Naive thymus-derived CD4-positive, alpha-beta T cell (primary cell): Measurements from ENCODE around the gene OXCT1. TPM values are rescaled to one million over a fixed set of nuclear protein-coding genes. Genes with fewer than 3 reads are reported as not detected.
A peak's percentile ranks its signal among the peaks of the same experiment; 100 is the strongest.

Experiments used
- ATAC-seq: fragments of 150-1000 bp; cut with Tn5 transposase; 2 replicates; pipeline ENCODE4 v1.10.0; 2021; ENCODE audit warnings: mild to moderate bottlenecking, moderate library complexity
- CTCF ChIA-PET: fragments of 350-600 bp; sonication (Branson Sonifier 250); formaldehyde crosslinking; loops from one replicate; lab custom pipeline; 2021; ENCODE audit warnings: antibody characterized with exemption; lab: Charles Lee
- POLR2A ChIA-PET: fragments of 350-600 bp; sonication (Branson Sonifier 250); formaldehyde crosslinking; loops from one replicate; lab custom pipeline; 2021; ENCODE audit warnings: antibody characterized with exemption, inconsistent platforms; lab: Charles Lee
- DNase-seq, 9 donors: peaks; one replicate each; pipeline versions ENCODE4 v3.0.0 to v3.0.0-alpha.2; 2020 to 2022; ENCODE audit warnings: mixed read lengths in 1 of 9
- H3K27ac ChIP-seq: one replicate; pipeline ENCODE4 v1.7.0; 2013; ENCODE audit warnings: mild to moderate bottlenecking, low read depth, low read length, moderate library complexity
- H3K27me3 ChIP-seq, 2 donors: one replicate each; pipeline ENCODE4 v1.7.0; 2013; ENCODE audit warnings: low read length in 2 of 2, mild to moderate bottlenecking in 2 of 2, moderate library complexity in 2 of 2; ENCODE audit not compliant: control insufficient read depth in 2 of 2, insufficient read depth in 2 of 2
- H3K36me3 ChIP-seq, 3 experiments: 1 replicate in 2 of 3; 2 replicates in 1 of 3; pipeline ENCODE4 v1.7.0; 2013; ENCODE audit warnings: low read length in 3 of 3, mild to moderate bottlenecking in 3 of 3, moderate library complexity in 1 of 3; ENCODE audit not compliant: insufficient read depth in 3 of 3, control insufficient read depth in 2 of 3
- H3K4me1 ChIP-seq, 2 donors: one replicate each; pipeline ENCODE4 v1.7.0; 2013; ENCODE audit warnings: low read length in 2 of 2, mild to moderate bottlenecking in 2 of 2, moderate library complexity in 1 of 2; ENCODE audit not compliant: control insufficient read depth in 2 of 2, insufficient read depth in 2 of 2
- H3K4me3 ChIP-seq: 2 replicates; pipeline ENCODE4 v1.7.0; 2013; ENCODE audit warnings: mild to moderate bottlenecking, low read length
- H3K9me3 ChIP-seq, 3 experiments: 1 replicate in 2 of 3; 2 replicates in 1 of 3; pipeline ENCODE4 v1.7.0; 2013; ENCODE audit warnings: low read length in 3 of 3; ENCODE audit not compliant: control insufficient read depth in 2 of 3
- H3K27ac Mint-ChIP-seq, 9 donors: one replicate each; pipeline ENCODE4 v1.8.0; 2020 to 2022; ENCODE audit warnings: mixed read lengths in 9 of 9, mild to moderate bottlenecking in 8 of 9, moderate library complexity in 5 of 9, inconsistent platforms in 2 of 9
- H3K27me3 Mint-ChIP-seq, 5 donors: one replicate each; pipeline ENCODE4 v1.8.0; 2021 to 2022; ENCODE audit warnings: mixed read lengths in 5 of 5, mild to moderate bottlenecking in 1 of 5
- H3K36me3 Mint-ChIP-seq, 5 donors: one replicate each; pipeline ENCODE4 v1.8.0; 2020 to 2022; ENCODE audit warnings: mixed read lengths in 5 of 5, mild to moderate bottlenecking in 3 of 5, inconsistent platforms in 1 of 5
- H3K4me1 Mint-ChIP-seq, 7 donors: one replicate each; pipeline ENCODE4 v1.8.0; 2020 to 2022; ENCODE audit warnings: mixed read lengths in 7 of 7, mild to moderate bottlenecking in 3 of 7, inconsistent platforms in 1 of 7
- H3K4me3 Mint-ChIP-seq, 10 donors: one replicate each; pipeline ENCODE4 v1.8.0; 2020 to 2022; ENCODE audit warnings: mild to moderate bottlenecking in 10 of 10, mixed read lengths in 10 of 10, moderate library complexity in 6 of 10, inconsistent platforms in 2 of 10
- H3K9me3 Mint-ChIP-seq, 11 donors: one replicate each; pipeline ENCODE4 v1.8.0; 2020 to 2022; ENCODE audit warnings: mixed read lengths in 11 of 11, mild to moderate bottlenecking in 4 of 11, inconsistent platforms in 1 of 11, moderate library complexity in 1 of 11
- intact Hi-C, 2 donors: fragments of 100-400 bp; cut with micrococcal nuclease; formaldehyde crosslinking; loops; one replicate each; pipeline ENCODE4 v1.15.1; 2023
- polyA plus RNA-seq, 2 donors: library from polyadenylated mRNA; unstranded; fragments of 300-500 nt; fragmentation: Illumina TruSeq; gene quantifications; one replicate each; pipeline ENCODE4 v1.2.3, GENCODE V29; 2021
- total RNA-seq, 6 experiments: library from RNA in 5 of 6; stranded (reverse) in 5 of 6; gene quantifications; 1 replicate in 5 of 6; 2 replicates in 1 of 6; pipeline ENCODE4 v1.2.3 and lab custom pipeline; 2021 to 2026

OXCT1 gene
- total and polyA plus RNA-seq, 7 experiments from 2014 or later, result 18.6 to 53.1 (median 30.0) TPM

DNA sequence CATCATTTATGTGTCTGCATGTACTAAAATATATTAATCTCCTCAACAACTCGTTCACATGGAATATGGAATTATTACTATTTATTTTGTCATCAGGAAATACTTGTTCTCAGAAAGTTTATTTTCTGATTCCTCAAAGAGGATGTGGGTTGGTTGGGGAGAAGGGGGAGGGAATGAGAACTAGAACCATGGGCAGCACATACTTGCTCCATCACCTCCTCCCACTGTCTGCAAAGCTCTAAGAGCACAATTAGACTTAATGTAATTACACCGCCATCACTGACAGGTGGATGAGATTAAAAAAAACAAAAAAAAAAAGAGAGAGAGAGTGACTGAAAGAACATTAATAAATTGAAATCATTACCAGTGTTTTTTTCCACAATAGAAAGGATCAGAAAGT lies 98.2 kb downstream of the OXCT1 start:
- H3K36me3 ChIP-seq, result no peaks in the 10 kb centered on the region
- H3K27me3 ChIP-seq, result no peaks in the 10 kb centered on the region
- H3K9me3 Mint-ChIP-seq, result peaks cover 0 to 2% (median 0%) of the 10 kb centered on the region in 11 donors
- H3K4me3 Mint-ChIP-seq, result no peak overlapping the region
- H3K4me3 ChIP-seq, result no peak overlapping the region
- H3K27ac Mint-ChIP-seq, result no peak overlapping the region
- no peaks in the 10 kb centered on the region for H3K9me3 ChIP-seq
- H3K4me1 ChIP-seq, result no peaks in the 10 kb centered on the region
- intact Hi-C loops, result no loop called here
- ATAC-seq (no peak), DNase-seq (no peak)
- H3K27ac ChIP-seq, result no peak overlapping the region
- ChIA-PET POLR2A (no interaction called here), CTCF (no interaction called here)
- H3K4me1 Mint-ChIP-seq, result peaks cover 4 to 19% (median 14%) of the 10 kb centered on the region in 7 donors
- H3K27me3 Mint-ChIP-seq, result no peaks in the 10 kb centered on the region
- peaks cover 15 to 52% (median 27%) of the 10 kb centered on the region in 5 donors for H3K36me3 Mint-ChIP-seq

DNA sequence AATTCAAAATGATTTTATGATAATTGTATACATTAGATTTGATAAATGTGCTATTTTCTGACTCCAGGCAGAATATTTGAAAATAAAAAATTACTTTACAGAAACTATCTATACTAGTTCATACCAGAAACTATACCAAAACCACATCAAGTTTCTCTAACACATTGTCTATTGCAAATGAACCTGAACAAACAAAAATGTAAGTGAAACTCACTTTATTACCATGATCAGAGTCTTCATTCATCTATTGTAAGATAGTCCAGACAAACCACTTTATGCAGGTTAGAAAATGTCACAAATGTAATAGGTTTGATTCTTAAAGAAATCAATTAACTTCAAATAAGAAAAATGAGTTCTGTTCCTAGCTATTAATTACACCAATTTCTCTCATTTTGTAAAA lies 99.4 kb downstream of the OXCT1 start:
- Mint-ChIP-seq H3K9me3 (peaks cover 0 to 2% (median 0%) of the 10 kb centered on the region in 11 donors), H3K27me3 (no peaks in the 10 kb centered on the region), H3K36me3 (peaks cover 13 to 56% (median 27%) of the 10 kb centered on the region in 5 donors), H3K4me3 (no peak overlapping the region), H3K4me1 (peaks cover 4 to 19% (median 14%) of the 10 kb centered on the region in 7 donors), H3K27ac (no peak overlapping the region)
- Histone ChIP-seq H3K36me3 (no peaks in the 10 kb centered on the region), H3K9me3 (no peaks in the 10 kb centered on the region), H3K4me1 (no peaks in the 10 kb centered on the region), H3K27me3 (no peaks in the 10 kb centered on the region), H3K4me3 (no peak overlapping the region), H3K27ac (no peak overlapping the region)
- ChIA-PET POLR2A (no interaction called here), CTCF (interaction anchor here (1.0 kb wide), 1 partner anchor 10 kb away, joined by 4 read pairs; no protein-coding TSS in a partner anchor)
- ATAC-seq, result no peak
- intact Hi-C loops, result no loop called here
- no peak for DNase-seq

DNA sequence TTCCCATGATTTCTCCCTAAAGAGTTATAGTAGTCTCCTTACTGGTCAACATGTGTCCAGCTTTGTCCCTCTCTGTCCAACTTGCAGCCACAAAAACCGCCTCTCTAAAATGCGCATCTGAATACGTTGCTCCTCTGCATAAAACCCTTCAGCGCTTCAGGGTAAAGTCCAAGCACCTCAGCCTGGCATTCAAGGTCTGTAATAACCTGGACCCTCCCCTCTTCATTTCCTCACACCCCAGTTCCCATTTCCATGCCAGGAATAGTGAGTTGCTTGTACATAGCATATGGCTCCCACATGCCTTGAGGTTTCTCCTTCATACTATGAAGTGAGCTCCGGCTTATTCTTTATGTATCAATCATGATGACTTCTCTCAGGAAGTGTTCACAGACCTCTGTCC lies 101.5 kb downstream of the OXCT1 start:
- ATAC-seq (no peak), DNase-seq (no peak)
- ChIA-PET POLR2A (no interaction called here), CTCF (no interaction called here)
- no peak overlapping the region for H3K4me3 ChIP-seq
- Mint-ChIP-seq H3K27me3 (no peaks in the 10 kb centered on the region), H3K4me3 (no peak overlapping the region), H3K4me1 (peaks cover 4 to 19% (median 14%) of the 10 kb centered on the region in 7 donors), H3K9me3 (peaks cover 0 to 2% (median 0%) of the 10 kb centered on the region in 11 donors), H3K27ac (peak overlapping the region in 2 of 9 donors; percentile 16 to 33), H3K36me3 (peaks cover 9 to 56% (median 22%) of the 10 kb centered on the region in 5 donors)
- no peaks in the 10 kb centered on the region for H3K9me3 ChIP-seq
- H3K27me3 ChIP-seq, result no peaks in the 10 kb centered on the region
- H3K27ac ChIP-seq, result no peak overlapping the region
- intact Hi-C loops, result no loop called here
- no peaks in the 10 kb centered on the region for H3K4me1 ChIP-seq
- H3K36me3 ChIP-seq, result no peaks in the 10 kb centered on the region

DNA sequence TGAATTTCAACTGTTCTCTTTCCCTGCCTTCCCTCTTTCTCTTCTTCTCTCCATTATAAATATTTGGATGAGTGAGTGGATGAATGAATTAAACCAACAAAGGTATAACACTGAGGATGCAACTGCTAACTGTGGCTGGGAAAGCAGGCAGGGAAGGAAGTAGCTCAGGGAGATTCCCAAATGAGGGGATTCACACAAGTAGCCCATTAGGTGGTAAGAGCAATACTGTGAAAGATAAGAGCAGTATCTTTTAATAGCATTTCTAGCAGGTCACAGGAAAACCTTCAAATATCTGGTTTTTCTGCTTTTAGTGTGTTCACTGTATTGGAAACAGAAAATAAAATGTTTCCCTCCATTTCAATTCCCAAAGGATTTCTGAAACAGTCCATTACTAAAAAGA lies 105.6 kb downstream of the OXCT1 start:
- Mint-ChIP-seq H3K36me3 (peaks cover 14 to 72% (median 34%) of the 10 kb centered on the region in 5 donors), H3K27ac (no peak overlapping the region), H3K4me1 (peaks cover 0 to 16% (median 4%) of the 10 kb centered on the region in 7 donors), H3K4me3 (no peak overlapping the region), H3K27me3 (no peaks in the 10 kb centered on the region), H3K9me3 (peaks cover 0 to 2% (median 0%) of the 10 kb centered on the region in 11 donors)
- H3K27me3 ChIP-seq, result no peaks in the 10 kb centered on the region
- CTCF ChIA-PET, result no interaction called here
- DNase-seq (no peak), ATAC-seq (no peak)
- no peak overlapping the region for H3K4me3 ChIP-seq
- H3K27ac ChIP-seq, result no peak overlapping the region
- no peaks in the 10 kb centered on the region for H3K9me3 ChIP-seq
- H3K36me3 ChIP-seq, result peaks cover 0 to 21% (median 5%) of the 10 kb centered on the region in 3 experiments
- intact Hi-C loops, result no loop called here
- POLR2A ChIA-PET, result no interaction called here
- H3K4me1 ChIP-seq, result no peaks in the 10 kb centered on the region

DNA sequence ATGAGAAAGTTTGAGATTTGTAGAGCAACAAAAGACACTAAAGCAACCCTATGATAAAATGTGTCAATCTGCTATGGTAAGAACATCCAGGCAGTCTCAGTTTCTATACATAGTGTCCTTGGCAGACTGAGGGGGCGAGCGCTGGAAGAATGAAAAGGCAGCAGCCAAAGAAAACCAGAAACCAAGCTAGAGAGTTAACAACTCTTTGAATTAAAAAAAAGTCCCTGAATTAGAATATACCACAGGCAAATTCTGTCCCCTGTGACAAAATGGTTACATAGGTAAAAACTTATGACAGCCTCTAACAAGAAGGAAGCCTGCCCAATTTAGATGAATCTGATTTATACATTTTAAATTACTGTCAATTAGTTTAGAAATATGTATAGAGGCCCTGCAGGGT lies 106.7 kb downstream of the OXCT1 start:
- ATAC-seq, result no peak
- Histone ChIP-seq H3K9me3 (no peaks in the 10 kb centered on the region), H3K4me1 (no peaks in the 10 kb centered on the region), H3K27ac (no peak overlapping the region), H3K36me3 (peaks cover 0 to 29% (median 5%) of the 10 kb centered on the region in 3 experiments), H3K27me3 (no peaks in the 10 kb centered on the region), H3K4me3 (no peak overlapping the region)
- ChIA-PET CTCF (no interaction called here), POLR2A (no interaction called here)
- intact Hi-C loops, result no loop called here
- DNase-seq, result no peak
- Mint-ChIP-seq H3K27ac (no peak overlapping the region), H3K4me3 (no peak overlapping the region), H3K9me3 (peaks cover 0 to 2% (median 0%) of the 10 kb centered on the region in 11 donors), H3K4me1 (peaks cover 0 to 9% (median 3%) of the 10 kb centered on the region in 7 donors), H3K27me3 (no peaks in the 10 kb centered on the region), H3K36me3 (peaks cover 15 to 74% (median 32%) of the 10 kb centered on the region in 5 donors)

DNA sequence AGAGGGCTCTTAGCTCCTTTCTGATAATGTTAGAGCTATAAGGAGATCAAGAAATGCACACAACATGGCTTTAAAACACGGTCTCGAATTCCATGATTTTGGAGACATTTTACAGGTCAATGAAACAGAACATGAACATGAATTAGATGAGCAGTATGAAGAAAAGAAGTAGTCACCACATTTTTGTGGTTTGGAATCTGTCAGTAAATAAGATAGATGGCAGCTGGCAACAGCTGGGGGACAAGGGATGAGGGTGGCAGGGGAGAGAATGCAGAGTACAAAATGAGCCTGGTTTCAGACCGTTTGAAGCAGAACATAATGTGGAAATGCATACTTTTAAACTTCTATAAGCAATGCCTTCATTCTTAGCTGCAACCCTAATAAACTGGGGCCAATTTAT lies 107.1 kb downstream of the OXCT1 start:
- H3K4me1 ChIP-seq, result no peaks in the 10 kb centered on the region
- ChIA-PET POLR2A (no interaction called here), CTCF (no interaction called here)
- H3K36me3 Mint-ChIP-seq, result peaks cover 16 to 76% (median 33%) of the 10 kb centered on the region in 5 donors
- peaks cover 0 to 8% (median 0%) of the 10 kb centered on the region in 7 donors for H3K4me1 Mint-ChIP-seq
- H3K4me3 ChIP-seq, result no peak overlapping the region
- peaks cover 0 to 2% (median 0%) of the 10 kb centered on the region in 11 donors for H3K9me3 Mint-ChIP-seq
- H3K27me3 ChIP-seq, result no peaks in the 10 kb centered on the region
- no peaks in the 10 kb centered on the region for H3K27me3 Mint-ChIP-seq
- H3K4me3 Mint-ChIP-seq, result no peak overlapping the region
- H3K36me3 ChIP-seq, result peaks cover 0 to 30% (median 5%) of the 10 kb centered on the region in 3 experiments
- DNase-seq, result no peak
- peak overlapping the region in 1 of 9 donors; percentile 49 for H3K27ac Mint-ChIP-seq
- no peaks in the 10 kb centered on the region for H3K9me3 ChIP-seq
- intact Hi-C loops, result no loop called here
- no peak for ATAC-seq
- H3K27ac ChIP-seq, result no peak overlapping the region

DNA sequence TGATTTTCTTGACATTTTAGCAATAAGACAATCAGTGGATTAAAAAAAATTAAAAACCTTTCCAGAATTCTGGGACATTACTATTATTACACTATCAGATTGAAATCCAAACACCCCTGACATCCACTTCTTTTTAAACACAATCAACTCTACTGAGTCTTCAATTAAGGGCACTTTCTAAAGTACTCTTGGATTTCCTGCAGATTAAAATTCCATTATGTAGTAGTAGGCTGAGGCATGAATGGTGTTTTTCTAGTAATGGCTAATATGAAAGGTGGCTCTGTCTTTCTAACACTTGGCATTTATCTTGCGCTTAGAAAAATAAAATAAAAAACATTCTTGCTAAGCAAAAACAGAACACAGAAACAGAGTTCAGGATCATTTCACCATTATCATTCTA lies 107.8 kb downstream of the OXCT1 start:
- Mint-ChIP-seq H3K36me3 (peaks cover 22 to 78% (median 39%) of the 10 kb centered on the region in 5 donors), H3K27ac (no peak overlapping the region)
- CTCF ChIA-PET, result no interaction called here

More for the DNA sequence above, 107.8 kb downstream of the OXCT1 start:
- Histone ChIP-seq H3K9me3 (no peaks in the 10 kb centered on the region), H3K27ac (no peak overlapping the region), H3K36me3 (peaks cover 0 to 37% (median 5%) of the 10 kb centered on the region in 3 experiments), H3K4me1 (no peaks in the 10 kb centered on the region), H3K4me3 (no peak overlapping the region), H3K27me3 (no peaks in the 10 kb centered on the region)
- POLR2A ChIA-PET, result no interaction called here
- H3K9me3 Mint-ChIP-seq, result peaks cover 0 to 1% (median 0%) of the 10 kb centered on the region in 11 donors
- H3K4me1 Mint-ChIP-seq, result peaks cover 0 to 14% (median 0%) of the 10 kb centered on the region in 7 donors
- no peaks in the 10 kb centered on the region for H3K27me3 Mint-ChIP-seq
- ATAC-seq (no peak), DNase-seq (no peak)
- intact Hi-C loops, result no loop called here
- H3K4me3 Mint-ChIP-seq, result no peak overlapping the region
